Measurements from ENCODE around the gene ZCCHC2. TPM values are rescaled to one million over a fixed set of nuclear protein-coding genes. Genes with fewer than 3 reads are reported as not detected.

The ZCCHC2 gene
- total and polyA plus RNA-seq, 2 of the 13 experiments (the other 11 are each of a cell fraction or from before 2014, with no cell fraction given), result 62.5 to 76.1 TPM

DNA sequence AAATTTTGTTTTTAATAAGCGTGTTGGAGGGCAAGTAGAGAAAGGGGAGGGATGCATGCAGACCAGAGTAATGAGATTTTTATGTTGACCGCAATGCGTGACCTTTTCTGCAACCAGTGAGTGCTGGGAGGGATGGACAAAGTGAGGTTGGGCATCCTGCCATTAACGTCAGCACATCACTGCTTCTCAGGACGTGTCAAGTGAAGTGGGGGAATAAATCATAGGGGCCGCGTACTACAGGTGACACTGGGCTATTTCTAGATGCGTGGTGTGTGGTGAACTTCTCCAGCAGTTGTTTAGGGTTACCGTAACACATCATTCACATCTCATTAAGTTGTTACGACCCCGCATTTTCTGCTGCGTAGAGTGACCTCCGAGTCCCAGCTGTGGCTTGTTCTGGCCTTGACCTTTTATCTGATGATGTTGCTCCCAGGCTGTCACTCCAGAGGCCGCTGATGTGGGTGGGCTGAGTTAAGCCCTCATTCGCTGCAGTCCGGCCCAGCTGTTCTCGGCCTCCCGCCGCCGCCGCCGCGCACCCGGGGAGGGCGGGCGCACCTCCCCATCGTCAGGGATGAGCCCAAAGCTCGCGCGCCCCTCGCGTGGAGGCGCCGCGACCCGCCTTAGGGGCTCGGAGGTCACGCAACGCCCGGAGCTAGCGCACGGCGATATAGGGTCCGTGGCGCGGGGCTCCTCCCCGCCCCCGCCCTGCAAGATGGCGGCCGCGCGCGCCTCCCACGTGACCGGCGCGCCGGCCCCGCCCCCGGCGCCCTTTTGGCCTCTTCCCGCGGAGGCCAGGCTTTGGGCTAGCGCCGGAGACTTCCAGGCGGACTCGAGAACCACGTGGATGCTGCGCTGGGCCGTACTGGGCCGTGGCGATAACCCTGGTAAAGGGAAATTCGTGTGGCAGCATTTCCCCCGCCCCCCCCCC is 3.5 kb downstream of the ZCCHC2 start (continued):
- TF ChIP-seq RBM22 (optimal IDR thresholded peaks at IDR 0.05; ENCODE audit: low read length) (peak; percentile 96), ZBTB42 (CRISPR knock-in tag; IDR thresholded peaks at IDR 0.05) (peak; percentile 72; the same call in 1 of the 2 replicates), BRF2 (CRISPR knock-in tag; IDR thresholded peaks at IDR 0.05) (0 out of 2 replicates have a peak, but pooled peaks have one; percentile 10), ZBTB7B (CRISPR knock-in tag; IDR thresholded peaks at IDR 0.05) (peak; percentile 80; the same call in 1 of the 2 replicates), ZNF549 (CRISPR knock-in tag; IDR thresholded peaks at IDR 0.05) (0 out of 2 replicates have a peak, but pooled peaks have one; percentile 67), ZNF343 (CRISPR knock-in tag; IDR thresholded peaks at IDR 0.05) (peak; percentile 63; the same call in 1 of the 2 replicates), POLR2G (IDR thresholded peaks at IDR 0.05; ENCODE audit: low read depth, low read length) (peak; percentile 82), YEATS4 (CRISPR knock-in tag; IDR thresholded peaks at IDR 0.05; ENCODE audit: borderline replicate concordance) (peak; percentile 88), SAP130 (CRISPR knock-in tag; IDR thresholded peaks at IDR 0.05; ENCODE audit: low read depth) (peak; percentile 93), ZNF121 (CRISPR knock-in tag; IDR thresholded peaks at IDR 0.05) (peak; percentile 34; the same call in 1 of the 2 replicates), ZNF747 (CRISPR knock-in tag; IDR thresholded peaks at IDR 0.05; ENCODE audit: borderline replicate concordance) (peak; percentile 82; the same call in 1 of the 2 replicates), ZNF24 (IDR thresholded peaks at IDR 0.05) (no peak), ZNF749 (CRISPR knock-in tag; IDR thresholded peaks at IDR 0.05; ENCODE audit: borderline replicate concordance) (no peak), NRL (CRISPR knock-in tag; IDR thresholded peaks at IDR 0.05; ENCODE audit: borderline replicate concordance) (peak; percentile 56; the same call in 1 of the 2 replicates), KDM5A (IDR thresholded peaks at IDR 0.05; ENCODE audit: borderline replicate concordance, low read length) (no peak; the same call in 1 of the 2 replicates), HNRNPK (IDR thresholded peaks at IDR 0.05; ENCODE audit: low read depth, low read length, poor library complexity, severe bottlenecking) (peak; percentile 74), IRX3 (CRISPR knock-in tag; IDR thresholded peaks at IDR 0.05; ENCODE audit: borderline replicate concordance, low read depth) (no peak)
- TF ChIP-seq, protein P1, sequence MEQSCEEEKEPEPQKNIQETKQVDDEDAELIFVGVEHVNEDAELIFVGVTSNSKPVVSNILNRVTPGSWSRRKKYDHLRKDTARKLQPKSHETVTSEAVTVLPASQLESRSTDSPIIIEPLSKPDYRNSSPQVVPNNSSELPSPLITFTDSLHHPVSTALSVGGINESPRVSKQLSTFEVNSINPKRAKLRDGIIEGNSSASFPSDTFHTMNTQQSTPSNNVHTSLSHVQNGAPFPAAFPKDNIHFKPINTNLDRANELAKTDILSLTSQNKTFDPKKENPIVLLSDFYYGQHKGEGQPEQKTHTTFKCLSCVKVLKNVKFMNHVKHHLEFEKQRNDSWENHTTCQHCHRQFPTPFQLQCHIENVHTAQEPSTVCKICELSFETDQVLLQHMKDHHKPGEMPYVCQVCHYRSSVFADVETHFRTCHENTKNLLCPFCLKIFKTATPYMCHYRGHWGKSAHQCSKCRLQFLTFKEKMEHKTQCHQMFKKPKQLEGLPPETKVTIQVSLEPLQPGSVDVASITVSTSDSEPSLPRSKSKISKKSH (CRISPR knock-in tag; IDR thresholded peaks at IDR 0.05; ENCODE audit: borderline replicate concordance), result 0 out of 2 replicates have a peak, but pooled peaks have one; percentile 49
- TF ChIP-seq, protein P2, sequence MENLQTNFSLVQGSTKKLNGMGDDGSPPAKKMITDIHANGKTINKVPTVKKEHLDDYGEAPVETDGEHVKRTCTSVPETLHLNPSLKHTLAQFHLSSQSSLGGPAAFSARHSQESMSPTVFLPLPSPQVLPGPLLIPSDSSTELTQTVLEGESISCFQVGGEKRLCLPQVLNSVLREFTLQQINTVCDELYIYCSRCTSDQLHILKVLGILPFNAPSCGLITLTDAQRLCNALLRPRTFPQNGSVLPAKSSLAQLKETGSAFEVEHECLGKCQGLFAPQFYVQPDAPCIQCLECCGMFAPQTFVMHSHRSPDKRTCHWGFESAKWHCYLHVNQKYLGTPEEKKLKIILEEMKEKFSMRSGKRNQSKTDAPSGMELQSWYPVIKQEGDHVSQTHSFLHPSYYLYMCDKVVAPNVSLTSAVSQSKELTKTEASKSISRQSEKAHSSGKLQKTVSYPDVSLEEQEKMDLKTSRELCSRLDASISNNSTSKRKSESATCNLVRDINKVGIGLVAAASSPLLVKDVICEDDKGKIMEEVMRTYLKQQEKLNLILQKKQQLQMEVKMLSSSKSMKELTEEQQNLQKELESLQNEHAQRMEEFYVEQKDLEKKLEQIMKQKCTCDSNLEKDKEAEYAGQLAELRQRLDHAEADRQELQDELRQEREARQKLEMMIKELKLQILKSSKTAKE (CRISPR knock-in tag; IDR thresholded peaks at IDR 0.05; ENCODE audit: borderline replicate concordance), result peak; percentile 80
- TF ChIP-seq, protein P3, sequence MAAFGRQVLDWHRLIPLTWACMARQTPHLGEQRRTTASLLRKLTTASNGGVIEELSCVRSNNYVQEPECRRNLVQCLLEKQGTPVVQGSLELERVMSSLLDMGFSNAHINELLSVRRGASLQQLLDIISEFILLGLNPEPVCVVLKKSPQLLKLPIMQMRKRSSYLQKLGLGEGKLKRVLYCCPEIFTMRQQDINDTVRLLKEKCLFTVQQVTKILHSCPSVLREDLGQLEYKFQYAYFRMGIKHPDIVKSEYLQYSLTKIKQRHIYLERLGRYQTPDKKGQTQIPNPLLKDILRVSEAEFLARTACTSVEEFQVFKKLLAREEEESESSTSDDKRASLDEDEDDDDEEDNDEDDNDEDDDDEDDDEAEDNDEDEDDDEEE (CRISPR knock-in tag; IDR thresholded peaks at IDR 0.05), result peak; percentile 62; the same call in 1 of the 2 replicates
